ENCODE data around the gene L3MBTL1.

GRCh38 chr20:43569282-43569681 lies 61.8 kb downstream of the L3MBTL1 start:
- no peak for TF ChIP-seq POLR2A (IDR thresholded peaks at IDR 0.05; ENCODE audit: low read length)
- TF ChIP-seq GATA1 (IDR thresholded peaks at IDR 0.05; ENCODE audit: low read depth, low read length), result no peak

Data from erythroblast (primary cell).